ENCODE data around the gene DBT.
"Not testable (repeated sequence)": the region's sequence is repeated elsewhere in the genome, so short reads cannot be mapped to it uniquely, and the experiment has no call there.

The DBT gene

DNA sequence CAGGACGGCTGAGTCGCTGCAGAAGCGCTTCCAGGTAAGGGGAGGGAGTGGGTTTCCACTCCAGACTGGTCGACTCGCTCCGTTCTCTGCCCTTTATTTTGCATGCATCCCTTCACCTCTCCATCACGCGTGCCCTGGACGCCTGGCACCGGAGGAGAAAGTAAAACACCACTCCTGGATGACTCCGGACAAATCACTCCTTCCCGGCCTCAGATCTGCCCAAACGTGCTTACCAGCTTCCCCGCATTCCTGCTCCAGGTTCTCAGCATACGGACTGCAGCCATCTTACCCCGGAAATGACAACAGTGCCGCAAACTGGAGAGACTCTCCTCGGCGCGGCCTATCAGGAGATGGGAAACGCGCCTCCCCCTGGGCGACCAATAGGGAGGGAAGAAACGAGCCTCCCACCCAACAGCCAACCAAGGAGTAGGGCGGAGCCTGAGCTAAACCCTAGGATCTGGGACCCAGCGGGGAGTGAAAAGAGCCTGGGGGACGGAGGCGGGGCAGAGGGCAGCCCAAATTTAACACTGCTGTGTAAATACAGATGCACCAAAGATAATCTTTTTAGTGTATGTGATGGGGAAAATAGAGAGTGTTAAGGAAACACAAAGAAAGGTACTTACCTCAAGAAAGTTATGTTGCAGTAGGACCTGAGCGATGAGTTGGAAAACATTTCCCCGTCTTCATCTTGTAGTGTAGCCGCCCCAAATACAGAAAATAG, at the start of gene DBT:
Gene DBT (minus strand): TSS at position 298 of the 721 bp plus-strand sequence. CDS start 14 bp downstream, at position 284.
- DNase-seq (ENCODE audit: low read depth in 3 of 3), result peak; percentile 87 to 91 (median 87)

- no peak for DNase-seq (ENCODE audit: low read depth in 3 of 3)
Observed at GRCh38 chr1:100298512-100298911, 48.9 kb upstream of the DBT start.

GRCh38 chr1:100296997-100297396, 47.4 kb upstream of the DBT start:
- DNase-seq (ENCODE audit: low read depth in 3 of 3), result not testable (repeated sequence)

DNA sequence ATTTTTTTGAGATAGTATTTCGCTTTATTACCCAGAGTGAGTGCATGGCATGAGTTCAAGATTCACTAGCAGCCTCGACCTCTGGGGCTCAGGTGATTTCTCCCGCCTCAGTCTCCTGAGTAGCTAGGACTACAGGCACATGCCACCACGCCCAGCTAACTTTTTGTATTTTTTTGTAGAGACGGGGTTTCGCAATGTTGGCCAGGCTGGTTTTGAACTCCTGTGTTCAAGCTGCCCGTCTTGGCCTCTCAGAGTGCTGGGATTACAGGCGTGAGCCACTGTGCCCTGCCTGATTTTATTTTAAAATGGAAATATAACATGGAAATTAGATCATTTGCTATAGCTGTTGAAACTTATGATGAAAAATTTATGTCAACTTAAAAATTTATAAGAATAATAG, 46.5 kb upstream of the DBT start:
- DNase-seq (ENCODE audit: low read depth in 3 of 3), result no peak

DNA sequence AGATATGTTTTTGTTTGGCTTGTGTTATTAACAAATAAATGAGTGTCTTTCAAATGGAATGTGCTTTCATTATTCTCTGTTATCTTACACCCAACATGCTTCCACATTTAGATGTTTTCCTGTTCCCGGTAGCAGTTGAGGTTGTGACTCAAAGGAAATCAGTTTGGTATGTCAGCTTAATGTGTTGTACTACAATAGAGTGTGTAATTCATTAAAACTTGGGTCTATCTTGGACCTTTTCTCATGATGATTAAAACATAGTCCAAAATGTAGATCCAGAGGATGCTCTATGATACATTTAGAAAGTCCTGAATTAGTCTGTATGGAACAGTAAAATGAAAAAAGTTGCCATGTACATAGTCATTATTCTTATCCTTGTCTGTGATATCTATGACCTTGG, 43.1 kb upstream of the DBT start:
- no peak for DNase-seq (ENCODE audit: low read depth in 3 of 3)

DNA sequence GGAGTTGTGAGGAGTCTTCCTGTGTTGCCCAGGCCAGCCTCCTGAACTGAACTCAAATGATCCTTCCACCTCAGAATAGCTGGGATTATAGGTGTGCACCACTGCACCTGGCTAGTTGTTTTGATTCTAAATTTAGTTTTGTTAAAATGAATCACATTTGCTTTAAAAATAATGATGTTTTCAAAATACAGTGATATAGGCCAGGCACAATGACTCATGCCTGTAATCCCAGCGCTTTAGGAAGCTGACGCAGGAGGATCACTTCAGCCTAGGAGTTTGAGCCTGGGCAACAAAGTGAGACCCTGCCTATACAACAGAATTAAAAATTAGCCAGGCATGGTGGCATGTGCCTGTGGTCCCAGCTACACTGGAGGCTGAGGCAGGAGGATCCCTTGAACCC, 40.7 kb upstream of the DBT start:
- no peak for DNase-seq (ENCODE audit: low read depth in 3 of 3)

DNA sequence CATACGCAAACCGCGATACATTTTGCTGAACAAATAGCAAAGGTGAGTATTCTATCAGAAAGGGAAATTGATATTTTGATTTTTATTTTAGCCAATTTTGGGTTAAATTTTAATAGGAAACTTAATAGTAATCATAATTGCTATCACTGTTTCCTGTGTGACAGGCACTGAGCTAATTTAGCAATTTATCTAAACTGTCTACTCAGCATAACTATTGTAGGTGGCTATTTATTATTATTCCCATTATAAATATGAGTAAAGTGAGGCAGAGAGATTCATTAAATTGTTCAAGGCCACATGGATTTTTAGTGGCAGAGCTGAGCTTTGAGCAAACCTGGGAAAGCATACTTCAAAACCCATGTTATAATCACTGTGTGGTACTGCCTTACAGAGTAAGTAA, 37.5 kb upstream of the DBT start:
- DNase-seq (ENCODE audit: low read depth in 3 of 3), result no peak

DNA sequence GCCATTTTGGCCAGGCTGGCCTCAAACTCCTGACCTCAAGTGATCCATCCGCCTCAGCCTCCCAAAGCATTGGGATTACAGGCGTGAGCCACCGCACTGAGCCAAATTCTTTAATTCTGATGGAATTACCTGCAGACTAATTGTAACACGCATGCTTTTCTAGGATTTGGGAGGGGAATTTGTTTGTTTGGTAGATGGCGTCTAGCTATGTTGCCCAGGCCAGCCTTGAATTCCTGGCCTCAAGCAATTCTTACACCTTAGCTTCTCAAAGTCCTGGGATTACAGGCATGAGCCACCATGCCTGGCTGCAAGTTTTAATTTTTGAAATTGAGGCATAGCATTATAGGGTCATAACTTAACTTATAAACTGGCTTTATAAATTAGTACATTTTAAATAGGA, 35.0 kb upstream of the DBT start:
- DNase-seq (ENCODE audit: low read depth in 3 of 3), result no peak

- DNase-seq (ENCODE audit: low read depth in 3 of 3), result no peak
Observed at GRCh38 chr1:100279954-100280682, 30.5 kb upstream of the DBT start.

- no peak for DNase-seq (ENCODE audit: low read depth in 3 of 3)
Observed at GRCh38 chr1:100279358-100279923, 29.8 kb upstream of the DBT start.

GRCh38 chr1:100277866-100278265, 28.2 kb upstream of the DBT start:
- no peak for DNase-seq (ENCODE audit: low read depth in 3 of 3)

GRCh38 chr1:100268202-100268601, 18.6 kb upstream of the DBT start:
- DNase-seq (ENCODE audit: low read depth in 3 of 3), result no peak

GRCh38 chr1:100267284-100267683, 17.6 kb upstream of the DBT start:
- no peak for DNase-seq (ENCODE audit: low read depth in 3 of 3)

DNA sequence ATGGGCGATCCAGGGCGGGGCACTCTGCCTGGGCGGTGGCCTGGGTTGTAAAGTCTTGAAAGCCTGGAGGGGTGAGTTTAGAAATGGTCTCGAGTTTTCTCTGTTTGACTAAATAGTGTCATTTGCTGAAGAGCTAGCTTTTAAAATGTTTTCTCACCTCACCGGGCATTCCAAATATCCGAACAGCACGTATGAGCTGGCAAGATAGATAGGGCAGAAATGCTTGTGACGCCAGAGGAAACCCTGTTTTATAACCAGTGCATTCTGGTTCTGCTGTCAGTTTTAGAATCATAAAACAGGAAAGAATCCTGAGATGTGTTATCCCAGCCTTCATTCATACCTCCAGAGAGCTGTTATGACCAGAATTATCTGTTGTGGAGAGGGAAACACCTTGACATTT, 17.1 kb upstream of the DBT start:
- DNase-seq (ENCODE audit: low read depth in 3 of 3), result peak in 1 of 3 experiments; percentile 15

DNA sequence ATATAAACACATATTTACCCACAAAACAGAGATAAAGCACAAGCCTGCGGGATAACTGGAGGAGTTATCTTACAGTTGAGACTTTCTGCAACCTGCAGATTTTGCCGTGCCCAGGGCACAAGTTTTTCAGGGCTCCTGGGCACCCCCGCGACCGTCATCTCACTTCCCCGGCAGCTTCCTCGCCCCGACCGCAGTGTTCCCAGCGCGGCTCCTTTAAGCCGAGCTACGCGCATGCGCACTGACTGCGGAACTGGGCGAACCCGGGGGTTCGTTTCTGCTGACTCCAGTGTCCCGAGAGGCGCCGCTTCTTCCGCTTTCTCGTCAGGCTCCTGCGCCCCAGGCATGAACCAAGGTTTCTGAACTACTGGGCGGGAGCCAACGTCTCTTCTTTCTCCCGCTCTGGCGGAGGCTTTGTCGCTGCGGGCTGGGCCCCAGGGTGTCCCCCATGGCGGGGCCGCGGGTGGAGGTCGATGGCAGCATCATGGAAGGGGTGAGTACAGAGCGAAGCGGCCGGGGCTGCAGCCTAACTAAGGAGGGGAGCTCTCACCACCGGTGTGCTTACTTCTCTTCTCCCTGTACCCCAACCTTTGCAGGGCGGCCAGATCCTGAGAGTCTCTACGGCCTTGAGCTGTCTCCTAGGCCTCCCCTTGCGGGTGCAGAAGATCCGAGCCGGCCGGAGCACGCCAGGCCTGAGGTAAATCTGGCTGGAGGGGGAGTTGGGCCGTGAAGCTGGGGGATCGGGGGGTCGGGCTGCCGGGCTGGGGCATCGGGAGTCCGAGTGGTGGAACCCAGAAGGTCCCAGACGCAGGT, 16.5 kb upstream of the DBT start, which contains the start of gene RTCA:
Gene RTCA (plus strand): TSS at position 286 of the 810 bp plus-strand sequence. CDS start 160 bp downstream, at position 446.
- DNase-seq (ENCODE audit: low read depth in 3 of 3), result peak; percentile 91 to 94 (median 93)

GRCh38 chr1:100265562-100265930, 15.9 kb upstream of the DBT start:
- no peak for DNase-seq (ENCODE audit: low read depth in 3 of 3)

GRCh38 chr1:100264081-100264480, 14.4 kb upstream of the DBT start:
- DNase-seq (ENCODE audit: low read depth in 3 of 3), result not testable (repeated sequence)

- no peak for DNase-seq (ENCODE audit: low read depth in 3 of 3)
Observed at GRCh38 chr1:100261686-100262085, 12.1 kb upstream of the DBT start.

DNA sequence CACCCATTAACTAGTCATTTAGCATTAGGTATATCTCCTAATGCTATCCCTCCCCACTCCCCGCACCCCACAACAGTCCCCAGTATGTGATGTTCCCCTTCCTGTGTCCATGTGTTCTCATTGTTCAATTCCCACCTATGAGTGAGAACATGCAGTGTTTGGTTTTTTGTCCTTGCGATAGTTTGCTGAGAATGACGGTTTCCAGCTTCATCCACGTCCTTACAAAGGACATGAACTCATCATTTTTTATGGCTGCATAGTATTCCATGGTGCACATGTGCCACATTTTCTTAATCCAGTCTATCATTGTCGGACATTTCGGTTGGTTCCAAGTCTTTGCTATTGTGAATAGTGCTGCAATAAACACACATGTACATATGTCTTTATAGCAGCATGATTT, 8.8 kb upstream of the DBT start:
- not testable (repeated sequence) for DNase-seq (ENCODE audit: low read depth in 3 of 3)

DNA sequence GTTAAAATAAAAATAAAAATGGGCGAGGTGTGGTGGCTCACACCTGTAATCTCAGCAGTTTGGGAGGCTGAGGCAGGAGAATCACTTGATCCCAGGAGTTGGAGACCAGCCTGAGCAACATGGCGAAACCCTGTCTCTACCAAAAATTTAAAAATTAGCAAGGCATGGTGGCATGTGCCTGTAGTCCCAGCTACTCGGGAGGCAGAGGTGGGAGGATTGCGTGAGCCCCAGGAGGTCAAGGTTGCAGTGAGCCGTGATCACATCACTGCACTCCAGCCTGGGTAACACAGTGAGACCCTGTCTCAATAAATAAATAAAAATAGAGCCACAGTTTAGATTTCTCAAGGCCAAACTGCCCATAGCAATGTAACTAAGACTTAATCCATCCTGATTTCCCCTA, 6.6 kb upstream of the DBT start:
- DNase-seq (ENCODE audit: low read depth in 3 of 3), result not testable (repeated sequence)

DNA sequence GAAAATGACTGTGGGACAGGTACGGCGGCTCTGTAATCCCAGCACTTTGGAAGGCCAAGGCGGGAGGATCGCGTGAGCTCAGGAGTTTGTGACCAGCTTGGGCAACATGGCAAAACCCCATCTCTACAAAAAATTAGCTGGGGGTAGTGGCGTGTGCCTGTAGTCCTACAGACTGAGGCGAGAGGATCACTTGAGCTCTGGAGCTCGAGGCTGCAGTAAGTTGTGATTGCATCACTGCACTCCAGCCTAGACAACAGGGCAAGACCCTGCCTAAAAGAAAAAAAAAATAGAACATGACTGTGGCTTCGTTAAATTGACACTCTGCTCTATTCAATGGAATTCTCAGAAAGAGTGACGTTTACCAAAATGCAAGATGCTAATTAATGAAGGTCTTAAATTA, 3.9 kb upstream of the DBT start:
- no peak for DNase-seq (ENCODE audit: low read depth in 3 of 3)

DNA sequence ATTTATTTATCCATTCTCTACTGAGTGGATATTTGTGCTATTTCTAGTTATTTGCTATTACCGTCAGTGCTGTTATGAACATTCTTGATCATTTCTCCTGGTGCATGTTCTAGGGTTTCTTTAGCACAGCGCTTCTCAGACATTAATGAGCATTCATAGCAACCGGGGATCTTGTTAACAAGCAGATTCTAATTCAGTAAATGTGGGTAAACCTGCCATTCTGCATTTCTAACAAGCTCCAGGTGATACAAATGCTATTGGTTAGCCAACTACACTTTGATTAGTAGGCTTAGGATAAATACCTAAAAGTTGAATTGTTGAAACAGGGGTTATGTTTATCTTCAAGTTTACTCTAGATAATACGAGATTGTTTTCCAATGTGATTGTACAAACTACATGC, 3.3 kb upstream of the DBT start:
- DNase-seq (ENCODE audit: low read depth in 3 of 3), result no peak
